Upper lobe of left lung (tissue), 6 donors: ENCODE data around the gene PAX5. TPM values are rescaled to one million over a fixed set of nuclear protein-coding genes. Genes with fewer than 3 reads are reported as not detected.

Experiments used
- ATAC-seq, 2 donors: fragments of 200-7000 bp; cut with Tn5 transposase; one replicate each; pipeline ENCODE4 v1.9.1; 2022; ENCODE audit warnings: mild to moderate bottlenecking in 2 of 2, moderate library complexity in 2 of 2; ENCODE audit not compliant: low FRiP score in 2 of 2
- DNase-seq, 2 donors: peaks; one replicate each; pipeline ENCODE4 v3.0.0-alpha.2; 2019 to 2020
- H3K27ac ChIP-seq, 4 donors: fragments of 200-600 bp; sonication (generic); one replicate each; pipeline ENCODE4 v1.5.1; 2016 to 2019
- H3K27me3 ChIP-seq, 4 donors: fragments of 200-600 bp; sonication (generic); one replicate each; pipeline ENCODE4 v1.5.1; 2017 to 2019
- H3K36me3 ChIP-seq, 4 donors: fragments of 200-600 bp; sonication (generic); one replicate each; pipeline ENCODE4 v1.5.1; 2016 to 2019
- H3K4me1 ChIP-seq, 4 donors: fragments of 200-600 bp; sonication (generic); one replicate each; pipeline ENCODE4 v1.5.1; 2018 to 2019
- H3K4me3 ChIP-seq, 4 donors: fragments of 200-600 bp; sonication (generic); one replicate each; pipeline ENCODE4 v1.5.1; 2017 to 2019; ENCODE audit warnings: mild to moderate bottlenecking in 2 of 4, moderate library complexity in 1 of 4
- H3K9me3 ChIP-seq, 4 donors: fragments of 200-600 bp; sonication (generic); one replicate each; pipeline ENCODE4 v1.5.1; 2018 to 2019
- CTCF ChIP-seq, 6 experiments: fragments of 450-650 bp in 4 of 6; fragments of 200-600 bp in 2 of 6; sonication (generic) in 2 of 6; IDR thresholded peaks; one replicate each; pipeline ENCODE4 v1.5.1; 2016 to 2019; ENCODE audit warnings: antibody characterized with exemption in 6 of 6
- EP300 ChIP-seq, 4 donors: sonication (generic); formaldehyde crosslinking; IDR thresholded peaks; one replicate each; pipeline ENCODE4 v1.5.1; 2017; ENCODE audit warnings: antibody characterized with exemption in 4 of 4, control low read depth in 2 of 4
- POLR2A ChIP-seq, 4 donors: fragments of 450-650 bp; IDR thresholded peaks; one replicate each; pipeline ENCODE4 v1.5.1; 2016 to 2017; ENCODE audit warnings: antibody characterized with exemption in 4 of 4, mild to moderate bottlenecking in 2 of 4
- POLR2AphosphoS5 ChIP-seq, 2 donors: sonication (generic); formaldehyde crosslinking; IDR thresholded peaks; one replicate each; pipeline ENCODE4 v1.5.1; 2017; ENCODE audit warnings: antibody characterized with exemption in 2 of 2
- WGBS, 2 donors: methylation state at CpG; one replicate each; pipeline ENCODE4 v1.1.5; 2017 to 2018; 5-methylcytosine and 5-hydroxymethylcytosine counted together
- total RNA-seq, 6 donors: library from RNA; depleted of rRNA in 4 of 6; stranded (reverse); fragments of >200 nt in 4 of 6; gene quantifications; one replicate each; pipeline versions ENCODE4 v1.1.0 to v1.2.1, GENCODE V29; 2016 to 2021
- donor health status: DM: no; HTN: no; CAD: no; lungs with moderate emphysema.
- donor health status: DM: no; HTN: yes; CAD: no; lungs with severe emphysema.

Gene PAX5
- total RNA-seq, 6 donors from 2014 or later, result under 0.01 to 0.64 (median 0.43) TPM; not detected in 1

GRCh38 chr9:36803961-36804360 is 230.1 kb downstream of the PAX5 start:
- DNase-seq (no peak), ATAC-seq (no peak)
- TF ChIP-seq POLR2AphosphoS5 (IDR thresholded peaks at IDR 0.05) (no peak), POLR2A (IDR thresholded peaks at IDR 0.05) (no peak), EP300 (IDR thresholded peaks at IDR 0.05) (no peak), CTCF (IDR thresholded peaks at IDR 0.05) (no peak)
- Histone ChIP-seq H3K36me3 (no peaks in the 10 kb centered on the region), H3K4me3 (no peak overlapping the region), H3K27ac (no peak overlapping the region), H3K4me1 (no peaks in the 10 kb centered on the region), H3K27me3 (no peaks in the 10 kb centered on the region), H3K9me3 (no peaks in the 10 kb centered on the region)
- WGBS, 2 donors, result 37 to 40% methylated on average over 11 of the region's 11 CpGs

DNA sequence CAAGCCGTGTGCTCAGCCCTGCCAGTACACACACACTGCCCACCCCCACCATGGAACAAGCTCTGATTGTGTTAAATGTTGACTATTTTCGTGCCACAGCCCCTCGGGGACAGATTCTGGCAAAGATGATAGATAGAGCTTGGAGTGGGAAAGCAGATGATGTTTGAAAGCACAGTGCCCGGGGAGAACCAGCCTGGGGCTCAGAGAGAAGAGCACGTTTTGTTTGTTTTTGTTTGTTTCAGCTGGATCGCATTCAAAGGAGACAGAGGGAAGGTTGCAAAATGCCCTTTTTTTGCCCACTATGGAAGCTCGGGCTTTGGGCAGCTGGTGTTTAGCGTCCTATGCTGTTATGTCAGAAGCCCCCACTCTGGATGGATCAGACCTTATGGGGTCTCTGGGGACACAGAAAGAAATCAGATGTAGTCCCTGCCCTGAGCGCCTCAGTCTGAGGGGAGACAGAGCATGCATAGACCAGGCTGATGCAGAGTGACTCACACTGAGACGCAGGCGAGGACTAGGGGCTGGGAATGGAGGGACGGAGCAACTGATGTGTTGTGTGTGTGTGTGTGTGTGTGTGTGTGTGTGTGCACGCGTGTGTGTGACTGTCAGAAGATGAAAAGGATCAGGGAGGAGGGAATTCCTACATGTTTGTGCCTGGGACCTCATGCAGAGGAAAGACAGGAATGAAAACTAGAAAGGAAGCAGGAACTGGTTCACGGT is 231.7 kb downstream of the PAX5 start:
- Histone ChIP-seq H3K27ac (no peak overlapping the region), H3K27me3 (no peaks in the 10 kb centered on the region)

DNA sequence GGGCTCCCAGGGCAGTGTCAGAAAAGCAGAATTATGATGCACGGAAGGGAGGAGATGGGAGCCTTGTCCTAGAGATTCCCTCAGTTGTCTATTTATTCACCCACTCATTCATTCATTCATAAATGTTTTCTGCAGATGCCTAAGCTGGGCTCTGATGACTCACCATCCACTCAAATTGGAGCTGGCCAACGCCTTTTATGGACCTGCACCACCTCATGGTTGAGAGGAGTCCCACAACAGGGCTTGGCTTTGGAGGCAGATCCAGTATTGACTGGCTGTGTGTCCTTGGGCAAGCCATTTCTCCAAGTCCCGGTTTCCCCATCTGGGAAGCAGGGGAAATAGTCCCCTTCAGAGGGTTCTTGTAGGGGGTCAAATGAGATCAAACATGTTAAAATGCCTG is 233.6 kb downstream of the PAX5 start:
- H3K27ac ChIP-seq, result no peak overlapping the region
- TF ChIP-seq POLR2AphosphoS5 (IDR thresholded peaks at IDR 0.05), result no peak
- TF ChIP-seq CTCF (IDR thresholded peaks at IDR 0.05), result no peak
- TF ChIP-seq EP300 (IDR thresholded peaks at IDR 0.05), result no peak
- TF ChIP-seq POLR2A (IDR thresholded peaks at IDR 0.05), result no peak
- H3K9me3 ChIP-seq, result no peaks in the 10 kb centered on the region
- no peaks in the 10 kb centered on the region for H3K36me3 ChIP-seq
- H3K4me1 ChIP-seq, result no peaks in the 10 kb centered on the region
- ATAC-seq (no peak), DNase-seq (no peak)
- H3K4me3 ChIP-seq, result no peak overlapping the region
- 70 to 83% methylated on average over 3 of the region's 3 CpGs for WGBS, 2 donors
- no peaks in the 10 kb centered on the region for H3K27me3 ChIP-seq

More for the DNA sequence above, 231.7 kb downstream of the PAX5 start:
- no peaks in the 10 kb centered on the region for H3K9me3 ChIP-seq
- DNase-seq, result no peak
- no peak for ATAC-seq
- H3K4me3 ChIP-seq, result no peak overlapping the region
- 50 to 55% methylated on average over 15 of the region's 15 CpGs for WGBS, 2 donors
- H3K4me1 ChIP-seq, result no peaks in the 10 kb centered on the region
- no peaks in the 10 kb centered on the region for H3K36me3 ChIP-seq
- TF ChIP-seq POLR2AphosphoS5 (IDR thresholded peaks at IDR 0.05) (no peak), EP300 (IDR thresholded peaks at IDR 0.05) (no peak), CTCF (IDR thresholded peaks at IDR 0.05) (no peak), POLR2A (IDR thresholded peaks at IDR 0.05) (no peak)

DNA sequence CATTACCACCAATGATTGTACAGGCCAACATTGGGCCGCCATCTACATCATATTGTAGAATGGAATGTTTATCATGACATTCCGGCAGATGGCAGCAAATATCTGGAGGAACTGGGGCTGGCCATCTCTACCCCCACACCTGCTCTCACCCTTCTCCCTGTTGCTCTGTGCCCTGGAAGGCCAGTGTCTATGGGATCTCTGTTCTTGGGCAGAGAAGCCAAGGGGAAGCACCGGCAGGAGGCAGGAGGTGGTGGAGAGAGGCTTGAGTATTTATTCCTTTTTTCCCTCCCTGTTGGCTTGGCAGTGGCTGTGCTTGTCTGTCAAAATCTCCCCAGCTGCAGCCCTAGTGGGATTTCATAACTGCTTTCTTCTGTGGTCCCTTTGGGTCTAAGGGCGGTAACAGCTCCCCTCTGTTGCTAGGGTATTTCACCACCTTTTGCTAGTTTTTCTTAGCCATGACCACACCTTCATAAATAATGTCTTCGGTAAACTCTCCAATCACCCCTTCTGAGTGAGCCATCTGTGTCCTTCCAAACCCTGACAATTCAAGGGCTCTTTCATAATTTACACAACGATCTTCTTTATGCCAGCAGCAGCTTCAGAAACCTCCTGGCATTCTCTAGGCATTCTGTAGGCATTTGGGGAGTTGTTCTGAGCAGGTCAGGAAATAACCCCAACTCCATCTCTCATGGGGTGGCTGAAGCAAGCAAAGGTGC is 235.6 kb downstream of the PAX5 start:
- TF ChIP-seq POLR2A (IDR thresholded peaks at IDR 0.05) (no peak), CTCF (IDR thresholded peaks at IDR 0.05) (no peak), EP300 (IDR thresholded peaks at IDR 0.05) (no peak), POLR2AphosphoS5 (IDR thresholded peaks at IDR 0.05) (no peak)
- Histone ChIP-seq H3K4me3 (no peak overlapping the region), H3K27me3 (no peaks in the 10 kb centered on the region), H3K9me3 (peaks cover 0 to 5% (median 2%) of the 10 kb centered on the region in 4 donors), H3K27ac (no peak overlapping the region), H3K36me3 (no peaks in the 10 kb centered on the region), H3K4me1 (no peaks in the 10 kb centered on the region)
- WGBS, 2 donors, result 59 to 74% methylated on average over 6 of the region's 6 CpGs
- DNase-seq (no peak), ATAC-seq (no peak)
